GM23338 (cell line): ENCODE results near the gene KCNQ5. TPM values are rescaled to one million over a fixed set of nuclear protein-coding genes. Genes with fewer than 3 reads are reported as not detected.

Source experiments
- ATAC-seq: fragments of 200-7000 bp; cut with Tn5 transposase; 3 replicates; pipeline ENCODE4 v1.9.1; 2020
- DNase-seq: peaks from one replicate; pipeline ENCODE4 v3.0.0-alpha.2; 2015; ENCODE audit warnings: low spot score
- H2AFZ ChIP-seq: fragments of 200-600 bp; sonication (generic); 2 replicates; pipeline ENCODE4 v1.8.0; 2016; ENCODE audit warnings: antibody characterized with exemption, mild to moderate bottlenecking, moderate library complexity
- H3F3A ChIP-seq: fragments of 200-600 bp; sonication (generic); replicated peaks from 2 replicates; pipeline ENCODE4 v1.8.0; 2017; ENCODE audit warnings: antibody characterized with exemption, mixed run types, low read depth
- H3K27ac ChIP-seq: fragments of 200-600 bp; sonication (generic); 2 replicates; pipeline ENCODE4 v1.6.1; 2016; ENCODE audit warnings: low read depth
- H3K27me3 ChIP-seq: fragments of 200-600 bp; sonication (generic); 2 replicates; pipeline ENCODE4 v1.8.0; 2016; ENCODE audit warnings: mild to moderate bottlenecking, mixed run types, moderate library complexity; ENCODE audit not compliant: insufficient read depth
- H3K36me3 ChIP-seq: fragments of 200-600 bp; sonication (generic); 2 replicates; pipeline ENCODE4 v1.8.0; 2016; ENCODE audit warnings: mild to moderate bottlenecking; ENCODE audit not compliant: insufficient read depth
- H3K4me1 ChIP-seq: fragments of 200-600 bp; sonication (generic); 2 replicates; pipeline ENCODE4 v1.8.0; 2016; ENCODE audit warnings: mild to moderate bottlenecking, moderate library complexity; ENCODE audit not compliant: insufficient read depth
- H3K4me2 ChIP-seq: fragments of 200-600 bp; sonication (generic); 2 replicates; pipeline ENCODE4 v1.7.1; 2017; ENCODE audit warnings: mixed run types
- H3K4me3 ChIP-seq: fragments of 200-600 bp; sonication (generic); 2 replicates; pipeline ENCODE4 v1.6.1; 2016; ENCODE audit warnings: mixed run types
- H3K79me2 ChIP-seq: fragments of 200-600 bp; sonication (generic); replicated peaks from 2 replicates; pipeline ENCODE4 v1.8.0; 2017; ENCODE audit warnings: mild to moderate bottlenecking; ENCODE audit not compliant: insufficient read depth
- H3K9me2 ChIP-seq: fragments of 200-600 bp; sonication (generic); 2 replicates; pipeline ENCODE4 v1.8.0; 2017; ENCODE audit not compliant: insufficient read depth
- H4K20me1 ChIP-seq: fragments of 200-600 bp; sonication (generic); replicated peaks from 2 replicates; pipeline ENCODE4 v1.8.0; 2017; ENCODE audit warnings: mild to moderate bottlenecking; ENCODE audit not compliant: insufficient read depth
- H3K27ac Mint-ChIP-seq: 2 replicates; pipeline ENCODE4 v1.8.0; 2020; ENCODE audit warnings: inconsistent platforms, mild to moderate bottlenecking, moderate library complexity, mixed read lengths
- H3K27me3 Mint-ChIP-seq: 3 replicates; pipeline ENCODE4 v1.8.0; 2022; ENCODE audit warnings: low read depth, mild to moderate bottlenecking, moderate library complexity, mixed read lengths, inconsistent platforms; ENCODE audit not compliant: insufficient read depth, poor library complexity
- H3K36me3 Mint-ChIP-seq: 3 replicates; pipeline ENCODE4 v1.8.0; 2021; ENCODE audit warnings: low read depth, mild to moderate bottlenecking, inconsistent platforms, moderate library complexity, mixed read lengths
- H3K4me1 Mint-ChIP-seq: 3 replicates; pipeline ENCODE4 v1.8.0; 2020; ENCODE audit warnings: mild to moderate bottlenecking, inconsistent platforms, mixed read lengths
- H3K4me3 Mint-ChIP-seq: 3 replicates; pipeline ENCODE4 v1.8.0; 2021; ENCODE audit warnings: moderate library complexity, mild to moderate bottlenecking, inconsistent platforms, mixed read lengths
- H3K9me3 Mint-ChIP-seq: 3 replicates; pipeline ENCODE4 v1.8.0; 2020; ENCODE audit warnings: moderate library complexity, mild to moderate bottlenecking, inconsistent platforms, mixed read lengths
- CREB1 ChIP-seq: fragments of 250-450 bp; sonication (Bioruptor Pico); IDR thresholded peaks from 2 replicates; pipeline ENCODE4 v1.5.0; 2020; ENCODE audit warnings: low read depth, mild to moderate bottlenecking, moderate library complexity
- EZH2phosphoT487 ChIP-seq: fragments of 200-600 bp; sonication (generic); IDR thresholded peaks from one replicate; pipeline ENCODE4 v1.8.1; 2018; ENCODE audit warnings: antibody characterized with exemption; ENCODE audit not compliant: unreplicated experiment
- NANOG ChIP-seq: IDR thresholded peaks from 2 replicates; pipeline ENCODE4 v1.6.1; 2016; ENCODE audit warnings: antibody characterized with exemption, borderline replicate concordance
- POLR2AphosphoS5 ChIP-seq: IDR thresholded peaks from 2 replicates; pipeline ENCODE4 v1.6.1; 2016; ENCODE audit warnings: antibody characterized with exemption, low read depth
- STAT1 ChIP-seq: IDR thresholded peaks from one replicate; pipeline ENCODE4 v1.6.1; 2016; ENCODE audit warnings: antibody characterized with exemption; ENCODE audit not compliant: unreplicated experiment
- ZNF114 ChIP-seq: fragments of 250-450 bp; sonication (Bioruptor Pico); IDR thresholded peaks from 2 replicates; pipeline ENCODE4 v1.5.0; 2020; ENCODE audit warnings: mild to moderate bottlenecking, moderate library complexity
- ZNF331 ChIP-seq: fragments of 250-450 bp; sonication (Bioruptor Pico); IDR thresholded peaks from 2 replicates; pipeline ENCODE4 v1.5.0; 2020; ENCODE audit warnings: low read depth, mild to moderate bottlenecking, moderate library complexity
- ZNF462 ChIP-seq: fragments of 250-450 bp; sonication (Bioruptor Pico); IDR thresholded peaks from 2 replicates; pipeline ENCODE4 v1.5.0; 2020; ENCODE audit warnings: mild to moderate bottlenecking, moderate library complexity
- polyA plus RNA-seq: library from polyadenylated mRNA; unstranded; fragments of >200 nt; fragmentation: Nextera tagmentation; extraction: Ambion mirVana; gene quantifications from 2 replicates; pipeline ENCODE4 v1.2.1, GENCODE V29; 2016
- total RNA-seq: library from RNA; depleted of rRNA; stranded (reverse); fragments of >200 nt; shearing (Covaris generic); gene quantifications from 2 replicates; pipeline ENCODE4 v1.2.3, GENCODE V29; 2014
- TF ChIP-seq, protein P1 (sequence below): IDR thresholded peaks from 2 replicates; pipeline ENCODE4 v1.6.1; 2016; ENCODE audit warnings: antibody characterized with exemption
- TF ChIP-seq, protein P2 (sequence below): IDR thresholded peaks from one replicate; pipeline ENCODE4 v1.6.1; 2018; ENCODE audit warnings: antibody characterized with exemption; ENCODE audit not compliant: unreplicated experiment
- TF ChIP-seq, protein P3 (sequence below), 2 experiments: fragments of 200-600 bp in 1 of 2; sonication (generic) in 1 of 2; conservative IDR thresholded peaks; 2 replicates each; pipeline versions ENCODE4 v1.5.1 to v1.6.1; 2016 to 2017; ENCODE audit warnings: antibody characterized with exemption in 2 of 2, low read depth in 2 of 2, mild to moderate bottlenecking in 2 of 2, moderate library complexity in 1 of 2

Gene KCNQ5
- total and polyA plus RNA-seq, 2 experiments from 2014 or later: 0.68 to 0.87 TPM

DNA sequence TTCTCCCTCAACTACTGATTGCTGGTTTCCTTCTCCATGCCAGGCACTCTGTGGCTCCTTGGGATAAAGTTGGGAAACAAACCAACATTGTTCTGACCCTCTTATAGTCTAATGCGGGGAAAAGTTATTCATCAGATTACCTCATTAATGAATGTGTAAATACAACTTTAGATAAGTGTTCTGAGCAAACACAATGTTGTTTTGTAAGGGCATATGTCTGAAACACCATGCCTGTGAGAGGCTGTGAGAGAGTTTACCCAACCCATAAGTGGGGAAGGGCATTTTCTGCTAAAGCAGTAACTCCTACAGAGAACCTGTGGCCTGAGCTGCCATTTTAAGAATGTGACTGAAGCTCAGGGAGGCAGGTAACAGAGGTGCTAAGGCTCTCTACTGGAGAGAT, 319.9 kb downstream of the KCNQ5 start (continued):
- TF ChIP-seq ZNF462 (CRISPR knock-in tag) (no peak), ZNF114 (CRISPR knock-in tag) (no peak), ZNF331 (CRISPR knock-in tag) (no peak), STAT1 (no peak), POLR2AphosphoS5 (no peak), CREB1 (CRISPR knock-in tag) (no peak), NANOG (no peak)

DNA sequence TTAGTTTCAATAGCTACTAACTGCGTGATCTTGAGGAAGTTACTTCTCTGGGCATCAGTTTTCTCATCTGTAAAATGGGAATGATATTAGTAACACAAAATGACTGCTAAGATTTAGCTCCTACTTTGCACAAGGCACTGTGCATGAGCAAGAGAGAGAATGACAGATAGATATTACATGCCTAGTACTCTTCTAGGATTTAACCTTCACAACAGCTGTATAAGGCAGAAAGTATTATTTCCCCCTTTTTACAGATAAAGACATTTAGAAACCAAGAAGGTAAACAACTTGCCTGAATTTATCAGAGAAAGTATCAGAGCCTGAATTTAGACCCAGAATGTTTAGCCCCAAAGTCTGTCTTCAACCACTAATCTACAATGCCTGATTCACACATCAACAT, 321.8 kb downstream of the KCNQ5 start:
- H3K36me3 Mint-ChIP-seq: no peaks in the 10 kb centered on the region
- no peaks in the 10 kb centered on the region for H3K4me1 ChIP-seq
- no peak overlapping the region for H2AFZ ChIP-seq
- H3K4me3 ChIP-seq: no peak overlapping the region
- H3K4me1 Mint-ChIP-seq: no peaks in the 10 kb centered on the region
- DNase-seq: no peak
- H3K27ac Mint-ChIP-seq: no peak overlapping the region
- H4K20me1 ChIP-seq: no peaks in the 10 kb centered on the region
- no peak overlapping the region for H3K27ac ChIP-seq
- H3F3A ChIP-seq: no peaks in the 10 kb centered on the region
- H3K27me3 ChIP-seq: no peaks in the 10 kb centered on the region
- H3K9me3 Mint-ChIP-seq: no peaks in the 10 kb centered on the region
- no peak for ATAC-seq
- no peak overlapping the region for H3K4me3 Mint-ChIP-seq
- no peak overlapping the region for H3K4me2 ChIP-seq
- peaks cover 4% of the 10 kb centered on the region for H3K27me3 Mint-ChIP-seq
- H3K36me3 ChIP-seq: no peaks in the 10 kb centered on the region
- no peaks in the 10 kb centered on the region for H3K79me2 ChIP-seq
- no peaks in the 10 kb centered on the region for H3K9me2 ChIP-seq
- TF ChIP-seq, protein P1, sequence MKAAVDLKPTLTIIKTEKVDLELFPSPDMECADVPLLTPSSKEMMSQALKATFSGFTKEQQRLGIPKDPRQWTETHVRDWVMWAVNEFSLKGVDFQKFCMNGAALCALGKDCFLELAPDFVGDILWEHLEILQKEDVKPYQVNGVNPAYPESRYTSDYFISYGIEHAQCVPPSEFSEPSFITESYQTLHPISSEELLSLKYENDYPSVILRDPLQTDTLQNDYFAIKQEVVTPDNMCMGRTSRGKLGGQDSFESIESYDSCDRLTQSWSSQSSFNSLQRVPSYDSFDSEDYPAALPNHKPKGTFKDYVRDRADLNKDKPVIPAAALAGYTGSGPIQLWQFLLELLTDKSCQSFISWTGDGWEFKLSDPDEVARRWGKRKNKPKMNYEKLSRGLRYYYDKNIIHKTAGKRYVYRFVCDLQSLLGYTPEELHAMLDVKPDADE: no peak
- no peak for TF ChIP-seq NANOG
- TF ChIP-seq ZNF331 (CRISPR knock-in tag): no peak
- TF ChIP-seq, protein P2, sequence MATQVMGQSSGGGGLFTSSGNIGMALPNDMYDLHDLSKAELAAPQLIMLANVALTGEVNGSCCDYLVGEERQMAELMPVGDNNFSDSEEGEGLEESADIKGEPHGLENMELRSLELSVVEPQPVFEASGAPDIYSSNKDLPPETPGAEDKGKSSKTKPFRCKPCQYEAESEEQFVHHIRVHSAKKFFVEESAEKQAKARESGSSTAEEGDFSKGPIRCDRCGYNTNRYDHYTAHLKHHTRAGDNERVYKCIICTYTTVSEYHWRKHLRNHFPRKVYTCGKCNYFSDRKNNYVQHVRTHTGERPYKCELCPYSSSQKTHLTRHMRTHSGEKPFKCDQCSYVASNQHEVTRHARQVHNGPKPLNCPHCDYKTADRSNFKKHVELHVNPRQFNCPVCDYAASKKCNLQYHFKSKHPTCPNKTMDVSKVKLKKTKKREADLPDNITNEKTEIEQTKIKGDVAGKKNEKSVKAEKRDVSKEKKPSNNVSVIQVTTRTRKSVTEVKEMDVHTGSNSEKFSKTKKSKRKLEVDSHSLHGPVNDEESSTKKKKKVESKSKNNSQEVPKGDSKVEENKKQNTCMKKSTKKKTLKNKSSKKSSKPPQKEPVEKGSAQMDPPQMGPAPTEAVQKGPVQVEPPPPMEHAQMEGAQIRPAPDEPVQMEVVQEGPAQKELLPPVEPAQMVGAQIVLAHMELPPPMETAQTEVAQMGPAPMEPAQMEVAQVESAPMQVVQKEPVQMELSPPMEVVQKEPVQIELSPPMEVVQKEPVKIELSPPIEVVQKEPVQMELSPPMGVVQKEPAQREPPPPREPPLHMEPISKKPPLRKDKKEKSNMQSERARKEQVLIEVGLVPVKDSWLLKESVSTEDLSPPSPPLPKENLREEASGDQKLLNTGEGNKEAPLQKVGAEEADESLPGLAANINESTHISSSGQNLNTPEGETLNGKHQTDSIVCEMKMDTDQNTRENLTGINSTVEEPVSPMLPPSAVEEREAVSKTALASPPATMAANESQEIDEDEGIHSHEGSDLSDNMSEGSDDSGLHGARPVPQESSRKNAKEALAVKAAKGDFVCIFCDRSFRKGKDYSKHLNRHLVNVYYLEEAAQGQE: no peak
- no peak for TF ChIP-seq POLR2AphosphoS5
- TF ChIP-seq CREB1 (CRISPR knock-in tag): no peak
- TF ChIP-seq, protein P3, sequence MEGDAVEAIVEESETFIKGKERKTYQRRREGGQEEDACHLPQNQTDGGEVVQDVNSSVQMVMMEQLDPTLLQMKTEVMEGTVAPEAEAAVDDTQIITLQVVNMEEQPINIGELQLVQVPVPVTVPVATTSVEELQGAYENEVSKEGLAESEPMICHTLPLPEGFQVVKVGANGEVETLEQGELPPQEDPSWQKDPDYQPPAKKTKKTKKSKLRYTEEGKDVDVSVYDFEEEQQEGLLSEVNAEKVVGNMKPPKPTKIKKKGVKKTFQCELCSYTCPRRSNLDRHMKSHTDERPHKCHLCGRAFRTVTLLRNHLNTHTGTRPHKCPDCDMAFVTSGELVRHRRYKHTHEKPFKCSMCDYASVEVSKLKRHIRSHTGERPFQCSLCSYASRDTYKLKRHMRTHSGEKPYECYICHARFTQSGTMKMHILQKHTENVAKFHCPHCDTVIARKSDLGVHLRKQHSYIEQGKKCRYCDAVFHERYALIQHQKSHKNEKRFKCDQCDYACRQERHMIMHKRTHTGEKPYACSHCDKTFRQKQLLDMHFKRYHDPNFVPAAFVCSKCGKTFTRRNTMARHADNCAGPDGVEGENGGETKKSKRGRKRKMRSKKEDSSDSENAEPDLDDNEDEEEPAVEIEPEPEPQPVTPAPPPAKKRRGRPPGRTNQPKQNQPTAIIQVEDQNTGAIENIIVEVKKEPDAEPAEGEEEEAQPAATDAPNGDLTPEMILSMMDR (conservative IDR thresholded peaks at IDR 0.05; ENCODE audit: low read depth in 2 of 2): no peak
- TF ChIP-seq EZH2phosphoT487: no peak
